ENCODE measurements around the gene WRAP73.

DNA sequence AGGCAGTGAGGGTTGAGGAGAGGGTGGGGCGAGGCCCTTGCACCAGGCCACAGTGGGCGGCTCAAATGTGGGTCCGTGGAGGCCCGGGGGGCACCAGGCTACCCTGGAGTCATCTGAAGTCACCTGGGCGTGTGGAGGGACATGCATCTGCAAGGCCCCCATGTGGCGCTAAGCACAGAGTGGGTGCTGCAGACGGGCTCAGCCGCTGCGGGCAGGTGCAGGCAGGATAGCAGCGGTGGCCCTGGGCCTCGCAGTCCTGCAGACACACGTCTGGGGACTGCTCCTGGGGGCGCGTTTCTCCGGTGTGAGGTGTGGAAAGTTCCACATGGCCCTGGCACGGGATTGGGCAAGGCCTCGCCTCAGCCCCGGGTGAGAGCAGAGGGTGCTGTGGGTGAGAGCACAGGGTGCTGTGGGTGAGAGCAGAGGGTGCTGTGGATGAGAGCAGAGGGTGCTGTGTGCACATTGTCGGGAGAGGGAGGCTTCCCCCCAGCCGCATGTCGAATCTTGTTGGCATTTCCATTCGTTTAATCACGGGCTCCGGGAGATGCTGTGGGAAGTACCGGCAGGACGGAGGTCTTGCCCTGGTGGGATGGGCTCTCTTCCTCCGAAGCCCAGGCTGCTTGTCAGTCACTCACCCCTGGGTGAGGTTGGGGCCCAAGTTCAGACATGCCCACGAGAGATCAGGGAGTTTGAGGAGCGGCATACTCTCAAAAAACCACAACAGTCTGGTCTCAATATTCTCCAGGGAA, 48.9 kb upstream of the WRAP73 start:
- TF ChIP-seq EP300 (IDR thresholded peaks at IDR 0.05; ENCODE audit: low read depth): no peak
- no peak for TF ChIP-seq POLR2A (IDR thresholded peaks at IDR 0.05)

Measured in transverse colon (tissue), 1 donor.